Panc1 (cell line): ENCODE results near the gene ASGR2. TPM values are rescaled to one million over a fixed set of nuclear protein-coding genes. Genes with fewer than 3 reads are reported as not detected.
"Not testable (repeated sequence)": the region's sequence is repeated elsewhere in the genome, so short reads cannot be mapped to it uniquely, and the experiment has no call there.

Experiments used
- ATAC-seq: fragments of 200-7000 bp; cut with Tn5 transposase; 2 replicates; pipeline ENCODE4 v1.9.1; 2020; ENCODE audit warnings: mild to moderate bottlenecking, moderate library complexity
- BruUV-seq: library from RNA; stranded (reverse); fragments of 400-500 nt; replicated peaks from 2 replicates; lab custom pipeline; 2021; lab: Mats Ljungman, UMichigan
- CTCF ChIA-PET: fragments of 300-600 bp; sonication (Branson Sonifier 250); formaldehyde crosslinking; loops from one replicate; lab custom pipeline; 2022; ENCODE audit warnings: antibody characterized with exemption; lab: Charles Lee
- POLR2A ChIA-PET: fragments of 300-600 bp; sonication (Branson Sonifier 250); formaldehyde crosslinking; loops from one replicate; lab custom pipeline; 2022; ENCODE audit warnings: antibody characterized with exemption; lab: Charles Lee
- DNase-seq: peaks from one replicate; pipeline ENCODE4 v3.0.0-alpha.2; 2010; ENCODE audit warnings: low read depth, low spot score
- H3K27ac ChIP-seq: 2 replicates; pipeline ENCODE4 v1.5.1; 2011; ENCODE audit warnings: mild to moderate bottlenecking, low read length, inconsistent platforms
- H3K27me3 ChIP-seq: fragments of 200-500 bp; sonication (Bioruptor generic); 2 replicates; pipeline ENCODE4 v1.6.0; 2014; ENCODE audit warnings: low read length, inconsistent platforms; ENCODE audit not compliant: control insufficient read depth, insufficient read depth
- H3K36me3 ChIP-seq: fragments of 200-500 bp; sonication (Bioruptor generic); 2 replicates; pipeline ENCODE4 v1.5.1; 2014; ENCODE audit warnings: inconsistent platforms, mild to moderate bottlenecking, low read length, moderate library complexity; ENCODE audit not compliant: control insufficient read depth, insufficient read depth
- H3K4me1 ChIP-seq: 2 replicates; pipeline ENCODE4 v1.5.1; 2011; ENCODE audit warnings: inconsistent platforms, mild to moderate bottlenecking, low read length, moderate library complexity; ENCODE audit not compliant: control insufficient read depth, insufficient read depth
- H3K4me3 ChIP-seq, 2 experiments: 2 replicates each; pipeline ENCODE4 v1.5.1; 2011 to 2012; ENCODE audit warnings: low read depth in 2 of 2, low read length in 2 of 2, mild to moderate bottlenecking in 2 of 2, inconsistent platforms in 1 of 2, moderate library complexity in 1 of 2
- H3K9me3 ChIP-seq: fragments of 200-500 bp; sonication (Bioruptor generic); 2 replicates; pipeline ENCODE4 v1.5.1; 2014; ENCODE audit warnings: low read depth, mild to moderate bottlenecking, inconsistent platforms, low read length, moderate library complexity; ENCODE audit not compliant: control insufficient read depth, insufficient read depth
- POLR2AphosphoS5 ChIP-seq: IDR thresholded peaks from 2 replicates; pipeline ENCODE4 v1.6.1; 2012; ENCODE audit warnings: mild to moderate bottlenecking, low read depth, low read length, moderate library complexity
- SIN3A ChIP-seq: IDR thresholded peaks from 2 replicates; pipeline ENCODE4 v1.6.1; 2012; ENCODE audit warnings: low read depth, mild to moderate bottlenecking, low read length, moderate library complexity, borderline replicate concordance; ENCODE audit not compliant: insufficient read depth
- TCF7L2 ChIP-seq: IDR thresholded peaks from 2 replicates; pipeline ENCODE4 v1.6.1; 2011; ENCODE audit warnings: mild to moderate bottlenecking, low read depth, low read length, inconsistent platforms
- in situ Hi-C: cut with HindIII; loops from 2 replicates; pipeline ENCODE4 v1.10.0; 2016; ENCODE audit warnings: low sequenced_read_pairs, low pct_unique_long_range_greater_than_20kb
- intact Hi-C: fragments of 100-400 bp; cut with micrococcal nuclease; formaldehyde crosslinking; loops from one replicate; pipeline ENCODE4 v1.10.0; 2022; ENCODE audit not compliant: unreplicated experiment
- total RNA-seq: library from RNA; stranded (reverse); gene quantifications from one replicate; pipeline ENCODE4 v1.2.1, GENCODE V29; 2021; ENCODE audit not compliant: unreplicated experiment
- TF ChIP-seq, protein P1 (sequence below), 2 experiments: IDR thresholded peaks; 2 replicates each; pipeline ENCODE4 v1.6.1; 2011 to 2012; ENCODE audit warnings: low read depth in 2 of 2, control low read depth in 1 of 2, low read length in 1 of 2, mild to moderate bottlenecking in 1 of 2, moderate library complexity in 1 of 2; ENCODE audit not compliant: insufficient read depth in 1 of 2
- TF ChIP-seq, protein P2 (sequence below): fragments of 450-650 bp; IDR thresholded peaks from 2 replicates; pipeline ENCODE4 v1.5.1; 2017; ENCODE audit warnings: mild to moderate bottlenecking

The ASGR2 gene
- total RNA-seq, 1 experiment from 2014 or later: 0.21 TPM

DNA sequence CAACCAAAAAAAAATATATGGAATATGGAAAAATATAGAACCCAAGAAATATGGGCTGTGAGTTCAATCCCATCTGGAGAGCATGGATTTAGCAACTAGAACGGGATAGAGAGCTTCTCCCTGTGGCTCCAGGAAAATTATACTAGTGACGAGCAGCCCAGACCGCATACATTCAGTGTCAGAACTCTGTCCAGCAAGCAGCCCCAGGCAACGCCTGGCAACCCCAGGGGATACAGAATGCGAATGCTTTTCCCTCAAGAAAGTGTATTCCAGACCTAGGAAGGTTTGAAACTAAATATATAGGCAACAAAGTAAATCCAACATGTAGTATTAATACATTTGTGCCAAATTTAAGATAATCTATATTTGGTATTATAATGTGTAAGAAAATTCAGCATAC, 13.5 kb upstream of the ASGR2 start:
- no TSS peak for BruUV-seq
- Histone ChIP-seq H3K4me1 (no peaks in the 10 kb centered on the region; the same call in 1 of the 2 replicates), H3K9me3 (no peaks in the 10 kb centered on the region), H3K27me3 (no peaks in the 10 kb centered on the region), H3K27ac (no peak overlapping the region), H3K4me3 (no peak overlapping the region), H3K36me3 (no peaks in the 10 kb centered on the region)
- intact Hi-C loops (no loop called here), in situ Hi-C loops (no loop called here)
- DNase-seq (no peak), ATAC-seq (no peak)
- ChIA-PET CTCF (no interaction called here), POLR2A (no interaction called here)
- TF ChIP-seq, protein P1, sequence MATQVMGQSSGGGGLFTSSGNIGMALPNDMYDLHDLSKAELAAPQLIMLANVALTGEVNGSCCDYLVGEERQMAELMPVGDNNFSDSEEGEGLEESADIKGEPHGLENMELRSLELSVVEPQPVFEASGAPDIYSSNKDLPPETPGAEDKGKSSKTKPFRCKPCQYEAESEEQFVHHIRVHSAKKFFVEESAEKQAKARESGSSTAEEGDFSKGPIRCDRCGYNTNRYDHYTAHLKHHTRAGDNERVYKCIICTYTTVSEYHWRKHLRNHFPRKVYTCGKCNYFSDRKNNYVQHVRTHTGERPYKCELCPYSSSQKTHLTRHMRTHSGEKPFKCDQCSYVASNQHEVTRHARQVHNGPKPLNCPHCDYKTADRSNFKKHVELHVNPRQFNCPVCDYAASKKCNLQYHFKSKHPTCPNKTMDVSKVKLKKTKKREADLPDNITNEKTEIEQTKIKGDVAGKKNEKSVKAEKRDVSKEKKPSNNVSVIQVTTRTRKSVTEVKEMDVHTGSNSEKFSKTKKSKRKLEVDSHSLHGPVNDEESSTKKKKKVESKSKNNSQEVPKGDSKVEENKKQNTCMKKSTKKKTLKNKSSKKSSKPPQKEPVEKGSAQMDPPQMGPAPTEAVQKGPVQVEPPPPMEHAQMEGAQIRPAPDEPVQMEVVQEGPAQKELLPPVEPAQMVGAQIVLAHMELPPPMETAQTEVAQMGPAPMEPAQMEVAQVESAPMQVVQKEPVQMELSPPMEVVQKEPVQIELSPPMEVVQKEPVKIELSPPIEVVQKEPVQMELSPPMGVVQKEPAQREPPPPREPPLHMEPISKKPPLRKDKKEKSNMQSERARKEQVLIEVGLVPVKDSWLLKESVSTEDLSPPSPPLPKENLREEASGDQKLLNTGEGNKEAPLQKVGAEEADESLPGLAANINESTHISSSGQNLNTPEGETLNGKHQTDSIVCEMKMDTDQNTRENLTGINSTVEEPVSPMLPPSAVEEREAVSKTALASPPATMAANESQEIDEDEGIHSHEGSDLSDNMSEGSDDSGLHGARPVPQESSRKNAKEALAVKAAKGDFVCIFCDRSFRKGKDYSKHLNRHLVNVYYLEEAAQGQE (IDR thresholded peaks at IDR 0.05; ENCODE audit: insufficient read depth in 1 of 2, low read depth in 2 of 2, low read length in 1 of 2): no peak
- TF ChIP-seq SIN3A: no peak
- TF ChIP-seq TCF7L2: no peak
- TF ChIP-seq, protein P2, sequence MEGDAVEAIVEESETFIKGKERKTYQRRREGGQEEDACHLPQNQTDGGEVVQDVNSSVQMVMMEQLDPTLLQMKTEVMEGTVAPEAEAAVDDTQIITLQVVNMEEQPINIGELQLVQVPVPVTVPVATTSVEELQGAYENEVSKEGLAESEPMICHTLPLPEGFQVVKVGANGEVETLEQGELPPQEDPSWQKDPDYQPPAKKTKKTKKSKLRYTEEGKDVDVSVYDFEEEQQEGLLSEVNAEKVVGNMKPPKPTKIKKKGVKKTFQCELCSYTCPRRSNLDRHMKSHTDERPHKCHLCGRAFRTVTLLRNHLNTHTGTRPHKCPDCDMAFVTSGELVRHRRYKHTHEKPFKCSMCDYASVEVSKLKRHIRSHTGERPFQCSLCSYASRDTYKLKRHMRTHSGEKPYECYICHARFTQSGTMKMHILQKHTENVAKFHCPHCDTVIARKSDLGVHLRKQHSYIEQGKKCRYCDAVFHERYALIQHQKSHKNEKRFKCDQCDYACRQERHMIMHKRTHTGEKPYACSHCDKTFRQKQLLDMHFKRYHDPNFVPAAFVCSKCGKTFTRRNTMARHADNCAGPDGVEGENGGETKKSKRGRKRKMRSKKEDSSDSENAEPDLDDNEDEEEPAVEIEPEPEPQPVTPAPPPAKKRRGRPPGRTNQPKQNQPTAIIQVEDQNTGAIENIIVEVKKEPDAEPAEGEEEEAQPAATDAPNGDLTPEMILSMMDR: no peak
- TF ChIP-seq POLR2AphosphoS5: no peak

DNA sequence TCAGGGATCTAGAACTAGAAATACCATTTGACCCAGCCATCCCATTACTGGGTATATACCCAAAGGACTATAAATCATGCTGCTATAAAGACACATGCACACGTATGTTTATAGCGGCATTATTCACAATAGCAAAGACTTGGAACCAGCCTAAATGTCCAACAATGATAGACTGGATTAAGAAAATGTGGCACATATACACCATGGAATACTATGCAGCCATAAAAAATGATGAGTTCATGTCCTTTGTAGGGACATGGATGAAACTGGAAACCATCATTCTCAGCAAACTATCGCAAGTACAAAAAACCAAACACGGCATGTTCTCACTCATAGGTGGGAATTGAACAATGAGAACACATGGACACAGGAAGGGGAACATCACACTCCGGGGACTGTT, 12.9 kb upstream of the ASGR2 start:
- CTCF ChIA-PET, H3K27me3 ChIP-seq, intact Hi-C loops, BruUV-seq, DNase-seq, in situ Hi-C loops, H3K27ac ChIP-seq, H3K36me3 ChIP-seq, H3K4me3 ChIP-seq, POLR2A ChIA-PET, ATAC-seq, H3K4me1 ChIP-seq, H3K9me3 ChIP-seq: not testable (repeated sequence)

DNA sequence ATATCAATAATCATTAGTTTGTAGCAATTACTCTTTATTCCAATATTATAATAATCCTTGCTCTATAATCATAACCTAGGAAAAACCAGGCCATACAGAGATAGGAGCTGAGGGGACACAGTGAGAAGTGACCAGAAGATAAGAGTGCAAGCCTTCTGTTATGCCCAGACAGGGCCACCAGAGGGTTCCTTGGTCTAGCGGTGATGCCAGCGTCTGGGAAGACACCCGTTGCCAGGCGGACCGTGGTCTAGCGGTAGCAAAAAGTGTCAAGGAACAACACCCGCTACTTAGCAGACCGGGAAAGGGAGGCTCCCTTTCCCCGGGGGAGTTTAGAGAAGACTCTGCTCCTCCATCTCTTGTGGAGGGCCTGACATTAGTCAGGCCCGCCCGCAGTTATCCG, 11.8 kb upstream of the ASGR2 start:
- CTCF ChIA-PET: not testable (repeated sequence)

More for the DNA sequence above, 11.8 kb upstream of the ASGR2 start:
- H3K9me3 ChIP-seq, in situ Hi-C loops, H3K36me3 ChIP-seq, H3K4me1 ChIP-seq, ATAC-seq, BruUV-seq, intact Hi-C loops, H3K27ac ChIP-seq, DNase-seq, POLR2A ChIA-PET, H3K27me3 ChIP-seq, H3K4me3 ChIP-seq: not testable (repeated sequence)
